EH (cell line): ENCODE measurements around the gene PPP2R2C.

ENCODE experiments used
- DNase-seq: peaks from one replicate; pipeline ENCODE4 v3.0.0-alpha.2; 2015; ENCODE audit warnings: low read depth

PPP2R2C gene

GRCh38 chr4:6448476-6449170 lies 23.8 kb downstream of the PPP2R2C start:
- no peak for DNase-seq

GRCh38 chr4:6447672-6448171 lies 24.7 kb downstream of the PPP2R2C start:
- no peak for DNase-seq

- no peak for DNase-seq
These were observed 25.6 kb downstream of the PPP2R2C start for GRCh38 chr4:6446538-6447451.

- no peak for DNase-seq
These were observed 26.3 kb downstream of the PPP2R2C start for GRCh38 chr4:6446130-6446482.

- DNase-seq, result no peak
These were observed 26.8 kb downstream of the PPP2R2C start for GRCh38 chr4:6445403-6446129.

GRCh38 chr4:6444582-6444981 lies 27.8 kb downstream of the PPP2R2C start:
- DNase-seq, result no peak

GRCh38 chr4:6443035-6444023 lies 29.1 kb downstream of the PPP2R2C start:
- no peak for DNase-seq

GRCh38 chr4:6442555-6442954 lies 29.9 kb downstream of the PPP2R2C start:
- no peak for DNase-seq

GRCh38 chr4:6441758-6442157 lies 30.7 kb downstream of the PPP2R2C start:
- no peak for DNase-seq

- no peak for DNase-seq
These were observed 31.2 kb downstream of the PPP2R2C start for GRCh38 chr4:6441202-6441582.

- DNase-seq, result no peak
These were observed 31.8 kb downstream of the PPP2R2C start for GRCh38 chr4:6440506-6441201.

- no peak for DNase-seq
These were observed 33.2 kb downstream of the PPP2R2C start for GRCh38 chr4:6439120-6439762.

- DNase-seq, result peak; percentile 3
These were observed 34.6 kb downstream of the PPP2R2C start for GRCh38 chr4:6437826-6438238.

GRCh38 chr4:6435010-6435409 lies 37.4 kb downstream of the PPP2R2C start:
- no peak for DNase-seq

GRCh38 chr4:6430927-6431326 lies 41.5 kb downstream of the PPP2R2C start:
- DNase-seq, result no peak

GRCh38 chr4:6427439-6428090 lies 44.8 kb downstream of the PPP2R2C start:
- no peak for DNase-seq

- no peak for DNase-seq
These were observed 45.6 kb downstream of the PPP2R2C start for GRCh38 chr4:6426571-6427438.

- DNase-seq, result no peak
These were observed 46.5 kb downstream of the PPP2R2C start for GRCh38 chr4:6425911-6426310.

- no peak for DNase-seq
These were observed 47.1 kb downstream of the PPP2R2C start for GRCh38 chr4:6425336-6425735.
